SH-SY5Y (cell line): Measurements from ENCODE around the gene DDHD1.

Experiments
- GATA2 ChIP-seq: IDR thresholded peaks from 2 replicates; pipeline ENCODE4 v1.6.1; 2011; ENCODE audit warnings: mild to moderate bottlenecking, low read depth, low read length
- GATA3 ChIP-seq: IDR thresholded peaks from 2 replicates; pipeline ENCODE4 v1.6.1; 2011; ENCODE audit warnings: low read depth, mild to moderate bottlenecking, low read length, moderate library complexity

DNA sequence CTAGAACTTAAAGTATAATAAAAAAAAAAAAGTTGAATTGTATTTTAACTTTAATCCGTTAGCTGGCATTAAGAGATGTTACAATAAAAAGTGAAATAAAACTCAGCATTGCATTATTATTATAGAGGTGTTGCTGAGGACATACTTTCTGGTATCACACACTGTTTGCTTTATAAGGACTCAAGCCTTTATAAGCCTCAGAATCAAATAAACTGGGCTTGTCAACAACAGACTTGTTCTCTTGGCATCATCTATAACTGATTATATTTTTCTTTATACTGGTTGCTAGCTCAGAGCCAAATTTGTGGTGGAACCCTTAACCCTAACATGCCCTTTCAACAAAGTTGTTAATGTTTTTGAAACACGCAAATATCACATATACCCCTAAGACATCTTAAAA lies 62.3 kb downstream of the DDHD1 start:
- TF ChIP-seq GATA3 (no peak), GATA2 (no peak)
